ENCODE data around the gene PNMA6A.

DNA sequence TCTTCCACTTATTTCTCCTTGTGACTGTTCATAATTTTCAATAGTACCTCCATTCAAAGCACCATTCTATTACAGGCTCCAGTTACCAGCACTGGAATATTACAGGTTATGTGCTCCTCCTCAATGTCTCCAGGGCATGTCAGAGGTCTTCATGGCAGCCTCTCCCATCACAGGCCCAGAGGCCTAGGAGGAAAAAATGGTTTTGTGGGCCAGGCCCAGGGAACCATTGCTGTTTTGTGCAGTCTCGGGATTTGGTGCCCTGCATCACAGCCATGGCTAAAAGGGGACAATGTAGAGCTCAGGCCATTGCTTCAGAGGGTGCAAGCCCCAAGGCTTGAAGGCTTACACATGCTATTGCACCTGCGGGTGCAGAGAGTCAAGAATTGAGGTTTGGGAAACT, 23.2 kb upstream of the PNMA6A start:
- TF ChIP-seq, protein P1, sequence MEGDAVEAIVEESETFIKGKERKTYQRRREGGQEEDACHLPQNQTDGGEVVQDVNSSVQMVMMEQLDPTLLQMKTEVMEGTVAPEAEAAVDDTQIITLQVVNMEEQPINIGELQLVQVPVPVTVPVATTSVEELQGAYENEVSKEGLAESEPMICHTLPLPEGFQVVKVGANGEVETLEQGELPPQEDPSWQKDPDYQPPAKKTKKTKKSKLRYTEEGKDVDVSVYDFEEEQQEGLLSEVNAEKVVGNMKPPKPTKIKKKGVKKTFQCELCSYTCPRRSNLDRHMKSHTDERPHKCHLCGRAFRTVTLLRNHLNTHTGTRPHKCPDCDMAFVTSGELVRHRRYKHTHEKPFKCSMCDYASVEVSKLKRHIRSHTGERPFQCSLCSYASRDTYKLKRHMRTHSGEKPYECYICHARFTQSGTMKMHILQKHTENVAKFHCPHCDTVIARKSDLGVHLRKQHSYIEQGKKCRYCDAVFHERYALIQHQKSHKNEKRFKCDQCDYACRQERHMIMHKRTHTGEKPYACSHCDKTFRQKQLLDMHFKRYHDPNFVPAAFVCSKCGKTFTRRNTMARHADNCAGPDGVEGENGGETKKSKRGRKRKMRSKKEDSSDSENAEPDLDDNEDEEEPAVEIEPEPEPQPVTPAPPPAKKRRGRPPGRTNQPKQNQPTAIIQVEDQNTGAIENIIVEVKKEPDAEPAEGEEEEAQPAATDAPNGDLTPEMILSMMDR (IDR thresholded peaks at IDR 0.05) = no peak
- TF ChIP-seq, protein P2, sequence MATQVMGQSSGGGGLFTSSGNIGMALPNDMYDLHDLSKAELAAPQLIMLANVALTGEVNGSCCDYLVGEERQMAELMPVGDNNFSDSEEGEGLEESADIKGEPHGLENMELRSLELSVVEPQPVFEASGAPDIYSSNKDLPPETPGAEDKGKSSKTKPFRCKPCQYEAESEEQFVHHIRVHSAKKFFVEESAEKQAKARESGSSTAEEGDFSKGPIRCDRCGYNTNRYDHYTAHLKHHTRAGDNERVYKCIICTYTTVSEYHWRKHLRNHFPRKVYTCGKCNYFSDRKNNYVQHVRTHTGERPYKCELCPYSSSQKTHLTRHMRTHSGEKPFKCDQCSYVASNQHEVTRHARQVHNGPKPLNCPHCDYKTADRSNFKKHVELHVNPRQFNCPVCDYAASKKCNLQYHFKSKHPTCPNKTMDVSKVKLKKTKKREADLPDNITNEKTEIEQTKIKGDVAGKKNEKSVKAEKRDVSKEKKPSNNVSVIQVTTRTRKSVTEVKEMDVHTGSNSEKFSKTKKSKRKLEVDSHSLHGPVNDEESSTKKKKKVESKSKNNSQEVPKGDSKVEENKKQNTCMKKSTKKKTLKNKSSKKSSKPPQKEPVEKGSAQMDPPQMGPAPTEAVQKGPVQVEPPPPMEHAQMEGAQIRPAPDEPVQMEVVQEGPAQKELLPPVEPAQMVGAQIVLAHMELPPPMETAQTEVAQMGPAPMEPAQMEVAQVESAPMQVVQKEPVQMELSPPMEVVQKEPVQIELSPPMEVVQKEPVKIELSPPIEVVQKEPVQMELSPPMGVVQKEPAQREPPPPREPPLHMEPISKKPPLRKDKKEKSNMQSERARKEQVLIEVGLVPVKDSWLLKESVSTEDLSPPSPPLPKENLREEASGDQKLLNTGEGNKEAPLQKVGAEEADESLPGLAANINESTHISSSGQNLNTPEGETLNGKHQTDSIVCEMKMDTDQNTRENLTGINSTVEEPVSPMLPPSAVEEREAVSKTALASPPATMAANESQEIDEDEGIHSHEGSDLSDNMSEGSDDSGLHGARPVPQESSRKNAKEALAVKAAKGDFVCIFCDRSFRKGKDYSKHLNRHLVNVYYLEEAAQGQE (IDR thresholded peaks at IDR 0.05; ENCODE audit: insufficient read depth in 1 of 2, low read depth in 2 of 2, low read length in 1 of 2) = no peak
